ENCODE results near the gene PDZD2.

DNA sequence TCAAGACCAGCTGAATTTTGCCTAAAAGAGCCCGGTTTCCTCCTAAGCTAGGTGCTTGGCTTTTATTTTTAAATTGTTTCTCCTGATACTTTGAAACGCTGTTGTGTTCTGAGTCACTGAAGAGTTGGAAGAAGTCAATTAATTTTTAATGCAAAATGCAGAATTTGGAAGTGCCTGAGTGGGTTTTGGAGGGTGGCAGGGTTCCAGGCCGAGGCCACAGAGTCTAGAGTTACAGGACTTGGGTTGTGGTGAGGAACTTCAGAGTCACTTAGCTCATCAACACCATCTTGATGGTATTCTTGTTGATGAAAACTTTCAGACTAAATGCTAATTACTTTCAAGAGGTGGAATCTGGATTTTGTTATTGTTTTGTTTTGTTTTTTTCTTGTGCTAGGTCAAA lies 130.6 kb downstream of the PDZD2 start:
- TF ChIP-seq POLR2A (IDR thresholded peaks at IDR 0.05; ENCODE audit: low read length) = no peak
- TF ChIP-seq GATA1 (IDR thresholded peaks at IDR 0.05; ENCODE audit: low read depth, low read length) = no peak
